GM19463 (cell line): ENCODE results near the gene BEND5.

Experiments used
- ATAC-seq: cut with Tn5 transposase; IDR thresholded peaks from one replicate; pipeline ENCODE4 v1.9.1; 2021; ENCODE audit warnings: mild to moderate bottlenecking, moderate library complexity; ENCODE audit not compliant: unreplicated experiment

The BEND5 gene, protein sequence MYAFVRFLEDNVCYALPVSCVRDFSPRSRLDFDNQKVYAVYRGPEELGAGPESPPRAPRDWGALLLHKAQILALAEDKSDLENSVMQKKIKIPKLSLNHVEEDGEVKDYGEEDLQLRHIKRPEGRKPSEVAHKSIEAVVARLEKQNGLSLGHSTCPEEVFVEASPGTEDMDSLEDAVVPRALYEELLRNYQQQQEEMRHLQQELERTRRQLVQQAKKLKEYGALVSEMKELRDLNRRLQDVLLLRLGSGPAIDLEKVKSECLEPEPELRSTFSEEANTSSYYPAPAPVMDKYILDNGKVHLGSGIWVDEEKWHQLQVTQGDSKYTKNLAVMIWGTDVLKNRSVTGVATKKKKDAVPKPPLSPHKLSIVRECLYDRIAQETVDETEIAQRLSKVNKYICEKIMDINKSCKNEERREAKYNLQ

DNA sequence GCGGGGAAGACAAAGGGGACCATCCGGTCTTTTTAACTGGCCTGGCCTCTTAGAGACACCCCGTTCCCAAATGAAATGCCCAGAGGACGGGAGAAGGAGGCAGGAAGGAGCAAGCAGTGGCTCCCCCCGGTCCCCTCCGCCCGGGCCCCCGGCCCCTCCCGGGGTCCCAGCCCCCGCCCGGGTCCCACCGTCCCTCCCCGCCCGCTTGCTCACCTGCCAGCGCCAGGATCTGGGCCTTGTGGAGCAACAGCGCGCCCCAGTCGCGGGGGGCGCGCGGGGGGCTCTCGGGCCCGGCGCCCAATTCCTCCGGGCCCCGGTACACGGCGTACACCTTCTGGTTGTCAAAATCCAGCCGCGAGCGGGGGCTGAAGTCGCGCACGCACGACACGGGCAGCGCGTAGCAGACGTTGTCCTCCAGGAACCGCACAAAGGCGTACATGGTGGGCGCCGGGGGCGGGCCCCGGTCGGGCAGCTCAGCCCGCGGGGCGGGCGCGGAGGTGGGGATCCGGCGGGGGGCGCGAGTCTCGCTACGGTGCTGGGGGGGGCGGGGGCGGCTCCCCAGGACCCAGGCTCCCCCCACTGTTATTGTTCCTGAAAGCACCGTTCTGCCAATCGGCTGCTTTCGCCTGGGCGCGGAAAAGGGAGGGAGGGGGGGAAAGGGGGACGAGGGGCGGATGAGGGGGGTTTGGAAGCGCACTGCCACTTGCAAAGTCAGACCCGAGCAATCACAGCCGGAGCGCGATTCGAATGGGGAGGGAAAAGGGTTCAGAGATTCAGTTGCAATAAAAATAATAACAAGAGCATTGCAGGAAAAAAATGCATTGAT lies at the start of gene BEND5:
Gene BEND5, minus strand, starts transcription at position 499 of the 826 bp plus-strand sequence. Its CDS starts 60 bp downstream, at position 439.
- no peak for ATAC-seq

DNA sequence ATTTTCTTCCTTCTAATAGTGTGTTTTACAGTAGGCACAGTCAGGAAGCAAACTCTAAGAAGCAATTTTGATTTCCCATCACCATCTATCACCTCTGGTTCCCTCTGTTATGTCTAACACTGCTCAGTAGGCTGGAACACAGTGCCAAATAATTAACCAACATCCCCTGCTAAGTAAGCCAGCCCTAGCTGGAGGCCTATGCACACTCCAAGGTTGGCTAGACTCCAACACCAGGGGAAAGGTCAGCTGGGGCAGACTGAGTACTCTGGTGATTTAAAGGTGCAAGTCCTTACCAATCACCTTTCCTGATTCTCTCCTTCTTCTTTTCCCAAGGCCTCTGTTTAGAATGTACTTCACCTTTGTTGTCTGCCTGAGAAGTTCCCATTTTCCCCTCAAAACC lies 46.5 kb upstream of the BEND5 start:
- no peak for ATAC-seq

DNA sequence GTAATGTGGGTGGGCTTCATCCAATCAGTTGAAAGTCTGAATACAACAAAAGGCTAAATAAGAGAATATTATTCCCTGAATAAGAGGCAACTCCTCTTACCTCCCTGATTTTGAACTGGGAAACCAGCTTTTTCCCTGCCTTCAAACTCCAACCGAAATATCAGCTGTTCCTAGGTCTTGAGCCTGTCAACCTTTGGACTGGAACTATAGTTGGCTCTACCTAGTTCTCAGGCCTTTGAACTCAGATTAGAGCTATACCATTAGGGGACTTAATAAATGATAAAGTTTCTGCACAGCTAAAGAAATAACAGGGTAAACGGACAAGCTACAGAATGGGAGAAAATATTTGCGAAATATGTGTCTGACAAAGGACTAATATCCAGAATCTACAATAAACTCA lies 43.8 kb upstream of the BEND5 start:
- no peak for ATAC-seq

DNA sequence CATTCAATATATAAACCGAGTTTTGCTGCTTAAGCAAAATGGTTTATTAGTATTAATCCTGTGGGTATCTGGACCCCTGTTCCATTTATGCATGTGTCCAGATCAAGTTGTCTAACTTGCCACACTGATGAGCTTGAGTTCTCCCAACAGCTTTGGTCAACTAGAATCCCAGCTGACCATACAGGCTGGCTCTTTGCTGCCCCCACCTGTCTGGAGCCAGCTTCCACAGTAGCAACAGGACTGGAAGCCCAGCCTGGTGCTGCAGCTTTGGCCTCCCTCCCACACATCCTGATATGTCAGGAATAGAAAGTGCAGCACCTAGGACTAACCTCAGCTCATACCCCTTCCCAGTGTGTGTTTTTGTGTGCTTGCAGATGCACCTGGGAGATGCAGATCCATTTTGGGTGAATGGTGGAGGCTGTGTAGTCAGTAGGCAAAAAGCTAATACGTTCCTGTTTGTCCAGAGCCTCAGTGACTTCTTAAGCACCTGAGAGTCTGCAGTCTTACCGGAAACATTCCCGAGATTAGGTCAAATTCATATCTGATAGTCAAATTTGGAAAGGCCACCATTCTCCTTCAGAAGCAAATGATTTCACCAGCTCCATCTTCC lies 40.9 kb upstream of the BEND5 start:
- ATAC-seq: peak; percentile 63

DNA sequence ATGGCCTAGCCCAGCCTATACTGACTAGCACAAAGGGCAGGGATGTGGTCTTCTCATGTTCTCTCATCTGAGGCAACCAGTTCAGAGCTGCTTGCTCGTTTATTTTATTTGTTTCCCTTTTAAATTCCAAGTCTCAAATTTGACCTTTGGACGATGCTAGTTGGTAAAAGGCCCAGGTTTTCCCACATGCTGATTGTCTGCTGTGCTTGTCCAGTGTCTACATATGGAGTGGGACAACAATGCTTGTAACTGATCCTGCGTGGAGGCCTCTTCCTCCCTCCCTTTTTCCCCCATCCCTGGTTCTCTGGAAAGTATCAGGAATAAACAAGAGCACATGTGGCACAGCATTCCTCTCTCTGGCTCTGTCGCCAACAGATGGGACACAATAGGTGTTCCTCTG lies 34.0 kb upstream of the BEND5 start:
- no peak for ATAC-seq

DNA sequence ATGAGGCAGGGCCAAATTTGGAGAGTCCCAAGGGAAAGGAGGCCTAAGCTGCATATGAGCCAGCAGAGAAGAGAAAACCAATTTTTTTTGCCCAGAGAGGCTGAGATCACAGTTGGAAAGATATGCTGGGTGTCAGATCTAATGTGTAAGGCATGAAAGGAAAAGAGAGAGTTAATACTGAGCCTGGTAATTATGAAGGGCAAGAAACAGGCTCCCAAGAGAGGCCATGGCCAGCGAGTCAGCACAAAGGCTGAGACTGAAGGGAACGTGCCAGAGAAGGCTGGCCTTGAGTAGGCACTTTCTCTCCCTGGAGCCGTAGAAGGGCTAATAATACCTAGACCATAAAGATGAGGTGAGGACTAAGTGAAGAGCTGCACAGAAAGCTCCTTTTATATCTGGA lies 31.8 kb upstream of the BEND5 start:
- no peak for ATAC-seq

DNA sequence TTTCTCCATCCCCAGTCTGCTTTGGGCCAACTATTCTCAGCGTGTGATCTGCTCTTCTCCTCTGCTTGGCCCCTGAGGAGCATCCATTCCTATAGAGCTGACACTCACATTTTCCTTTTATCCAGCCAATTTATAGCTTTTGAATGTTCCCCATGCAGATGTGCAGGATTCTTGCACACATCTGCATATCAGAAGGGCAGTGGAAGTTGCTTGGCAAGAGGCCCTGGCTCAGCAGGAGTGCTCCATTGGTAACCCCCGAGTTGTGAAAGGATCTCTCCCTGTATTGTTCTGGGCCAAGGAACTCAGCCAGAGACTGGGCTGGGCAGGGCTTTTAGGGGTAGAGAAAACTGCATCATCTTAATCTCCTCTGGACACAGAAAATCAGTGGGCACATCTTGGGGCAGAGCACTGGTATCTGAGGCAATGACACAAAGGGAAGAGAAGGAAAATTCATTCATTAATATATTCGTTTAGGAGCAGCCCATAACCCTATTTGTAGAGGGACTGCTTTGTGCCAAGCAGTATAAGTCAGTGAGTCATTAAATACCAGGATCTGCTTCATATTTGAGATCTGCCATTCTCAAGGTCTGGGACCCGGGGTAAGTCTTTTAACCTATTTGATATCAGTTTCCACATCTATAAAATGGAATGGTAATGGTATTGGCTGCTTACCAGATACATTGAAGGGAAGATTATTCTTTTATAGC lies 31.0 kb upstream of the BEND5 start:
- ATAC-seq: no peak

DNA sequence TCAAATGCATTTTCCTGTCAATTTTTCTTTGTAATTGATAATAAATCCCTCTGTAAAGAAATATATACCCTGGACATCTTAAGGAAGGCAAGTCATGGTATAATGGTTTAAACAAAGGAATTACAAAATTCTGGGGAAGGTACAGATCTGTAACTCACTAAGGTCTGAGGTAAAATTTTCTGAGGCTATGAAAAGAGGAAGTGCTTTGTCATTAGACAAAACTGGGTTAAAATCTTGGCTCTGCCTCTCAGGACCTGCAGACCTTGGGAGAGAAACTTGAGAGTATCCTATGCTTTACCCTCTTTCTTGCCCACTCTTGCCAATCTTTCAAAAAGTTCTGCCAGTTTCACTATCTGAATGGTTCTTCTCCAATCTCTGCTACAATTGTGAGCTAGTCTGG lies 26.8 kb upstream of the BEND5 start:
- ATAC-seq: no peak

DNA sequence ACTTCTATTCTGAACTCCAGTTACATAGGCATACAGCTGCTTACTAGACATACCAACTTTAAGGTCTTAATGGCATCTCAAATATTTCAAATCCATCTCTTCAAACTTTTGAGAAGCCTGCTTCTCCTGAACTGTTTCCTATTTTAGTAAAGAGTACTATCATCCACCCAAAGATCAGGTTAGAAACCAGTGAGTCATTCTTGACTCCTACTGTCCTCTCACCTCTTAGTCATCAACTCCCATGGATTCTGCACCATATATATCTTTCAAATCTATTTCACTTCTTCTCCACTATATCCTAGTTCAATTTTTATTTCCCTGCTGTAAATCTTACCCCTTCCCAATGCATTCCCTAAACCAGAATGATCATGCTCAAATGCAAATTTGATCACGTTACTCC lies 18.1 kb upstream of the BEND5 start:
- no peak for ATAC-seq

DNA sequence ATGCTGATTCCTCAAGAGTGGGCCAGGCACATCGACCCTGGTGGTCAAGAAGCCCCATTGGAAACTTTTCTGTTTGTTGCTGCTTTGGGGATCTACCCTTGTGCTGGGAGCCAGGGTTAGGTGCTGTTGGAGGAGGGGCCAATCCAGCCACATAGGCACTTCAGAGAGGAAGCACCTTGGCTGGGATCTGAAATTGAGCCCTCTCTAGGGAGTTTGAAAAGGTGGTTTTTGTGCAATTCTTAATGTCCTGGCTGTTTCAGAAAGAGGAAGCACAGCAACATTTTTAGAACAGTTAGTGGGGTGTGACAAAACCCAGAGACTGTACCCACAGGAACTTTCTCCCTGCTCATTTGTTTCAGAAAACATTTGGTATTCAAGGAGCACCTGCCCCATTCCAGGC lies 17.2 kb upstream of the BEND5 start:
- peak; percentile 83 for ATAC-seq

DNA sequence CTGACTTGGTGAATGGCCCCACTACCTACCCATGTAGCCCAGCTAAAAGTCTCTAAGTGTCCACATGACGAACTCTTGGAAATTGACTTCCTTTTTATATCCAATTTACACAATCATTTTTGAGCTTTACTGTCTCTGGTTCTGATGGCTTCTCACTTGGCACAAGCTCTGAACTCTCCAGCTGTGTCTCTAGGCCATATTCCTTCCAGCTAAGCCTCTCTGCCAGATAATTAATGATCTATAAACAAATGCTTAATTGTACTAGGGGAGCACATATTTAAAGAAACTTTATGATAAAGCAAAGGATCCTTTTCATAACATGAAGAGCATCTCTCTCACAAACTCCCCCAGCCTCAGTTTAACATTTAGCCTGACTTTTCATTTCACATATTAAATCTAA lies 16.3 kb upstream of the BEND5 start:
- no peak for ATAC-seq

DNA sequence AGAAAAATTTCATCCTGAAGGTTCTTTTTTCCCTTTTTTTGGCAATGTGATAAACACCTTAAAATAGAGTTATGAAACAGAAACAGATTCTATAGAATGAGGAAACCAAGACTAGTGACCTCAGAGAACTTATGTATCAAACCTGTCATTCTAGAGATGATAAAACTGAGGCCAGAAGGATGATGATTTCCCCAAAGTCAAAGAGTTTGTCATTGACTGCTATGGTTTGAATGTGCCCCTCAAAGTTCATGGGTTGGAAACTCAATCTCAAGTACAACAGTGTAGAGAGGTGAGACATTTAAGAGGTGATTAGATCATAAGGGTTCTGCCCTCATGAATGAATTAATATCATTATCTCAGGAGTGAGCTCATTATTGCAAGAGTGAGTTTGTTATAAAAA lies 13.7 kb upstream of the BEND5 start:
- no peak for ATAC-seq

DNA sequence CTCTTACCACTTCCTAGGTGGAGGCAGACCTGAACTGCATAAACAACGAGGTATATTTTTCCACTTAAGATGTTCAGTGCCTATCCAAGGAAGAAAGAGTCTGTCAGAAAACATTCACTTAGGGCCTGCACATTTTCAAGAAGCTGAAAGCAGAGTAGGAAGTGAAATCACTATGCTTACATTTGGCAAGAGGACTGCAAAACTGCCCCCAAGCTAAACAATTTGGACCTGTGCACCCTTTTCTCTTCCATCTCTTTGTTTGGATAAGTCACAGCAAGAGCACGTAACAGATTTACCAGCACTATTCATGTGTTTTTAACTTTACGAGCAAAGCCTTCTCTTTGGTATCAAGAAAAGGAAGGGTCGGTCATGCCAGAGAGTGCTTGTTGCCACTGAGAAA lies 13.2 kb upstream of the BEND5 start:
- ATAC-seq: no peak

DNA sequence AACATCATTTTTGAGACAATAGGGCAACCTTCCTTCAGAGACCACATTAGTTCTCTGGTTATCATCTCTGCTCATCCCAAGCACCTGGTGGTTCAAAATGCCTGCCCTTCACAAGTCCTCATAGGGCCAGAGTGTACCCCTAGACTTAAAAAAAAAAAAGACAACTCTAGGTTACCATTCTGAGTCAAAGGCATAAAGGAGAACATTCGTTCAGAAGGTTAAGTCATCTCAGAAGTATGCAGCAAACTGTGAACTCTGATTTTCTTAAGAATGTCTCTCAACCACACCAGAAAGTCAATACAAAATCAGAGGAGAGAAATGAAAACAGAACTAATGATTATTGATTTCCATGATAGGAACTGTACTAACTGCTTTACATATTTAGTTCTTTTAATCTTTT lies 9.2 kb upstream of the BEND5 start:
- no peak for ATAC-seq

DNA sequence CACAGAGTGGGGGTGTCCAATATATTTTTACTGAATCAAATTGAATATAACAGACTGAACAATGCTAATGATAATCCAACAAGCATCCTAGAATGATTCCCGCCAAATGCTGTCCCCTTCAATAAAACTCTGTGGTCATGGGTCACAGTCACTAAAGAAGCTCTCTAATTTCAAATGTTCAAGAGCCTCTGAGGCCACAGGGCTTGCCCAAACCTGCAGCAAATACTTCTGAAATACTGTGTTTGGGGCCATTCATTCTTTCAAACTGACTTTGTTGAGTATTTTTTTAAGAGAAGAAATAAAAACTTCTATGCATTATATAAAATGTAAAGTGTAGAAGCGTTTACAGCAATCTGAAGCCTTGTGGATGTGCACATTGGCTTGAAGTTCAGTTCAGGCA lies 7.6 kb upstream of the BEND5 start:
- ATAC-seq: no peak

DNA sequence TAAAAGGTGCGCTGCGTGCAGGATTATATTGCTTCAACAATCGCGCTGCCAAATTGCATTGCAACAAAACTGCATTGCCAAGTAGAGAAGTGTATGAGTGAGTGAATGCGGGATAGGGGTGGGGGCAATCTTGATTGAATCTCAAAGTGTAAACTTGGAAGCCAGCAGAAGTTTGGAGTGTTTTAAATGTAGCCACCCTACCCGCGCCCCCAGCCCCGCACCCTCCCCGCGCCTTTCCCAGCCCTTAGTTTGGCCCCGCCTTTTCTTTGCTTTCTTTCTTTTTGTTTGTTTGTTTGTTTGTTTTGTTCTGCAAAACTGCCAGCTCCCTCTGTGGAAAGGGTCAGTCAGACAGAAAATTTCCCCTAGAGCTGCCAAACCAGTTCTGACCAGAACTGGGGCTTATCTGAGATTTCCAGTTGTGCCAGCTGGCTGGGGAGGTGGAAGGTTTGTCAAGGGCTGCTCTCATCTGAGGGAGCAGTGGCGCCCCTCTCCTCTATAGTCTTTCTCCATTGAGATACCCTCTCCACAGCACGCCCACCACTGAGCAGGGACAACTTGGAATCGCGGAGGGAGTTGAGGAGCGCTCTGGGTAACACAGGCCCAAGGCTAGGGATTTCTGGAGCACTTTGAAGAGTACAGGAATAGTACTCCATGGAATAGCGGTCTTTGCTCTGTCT lies 666 bp upstream of the BEND5 start:
- no peak for ATAC-seq

DNA sequence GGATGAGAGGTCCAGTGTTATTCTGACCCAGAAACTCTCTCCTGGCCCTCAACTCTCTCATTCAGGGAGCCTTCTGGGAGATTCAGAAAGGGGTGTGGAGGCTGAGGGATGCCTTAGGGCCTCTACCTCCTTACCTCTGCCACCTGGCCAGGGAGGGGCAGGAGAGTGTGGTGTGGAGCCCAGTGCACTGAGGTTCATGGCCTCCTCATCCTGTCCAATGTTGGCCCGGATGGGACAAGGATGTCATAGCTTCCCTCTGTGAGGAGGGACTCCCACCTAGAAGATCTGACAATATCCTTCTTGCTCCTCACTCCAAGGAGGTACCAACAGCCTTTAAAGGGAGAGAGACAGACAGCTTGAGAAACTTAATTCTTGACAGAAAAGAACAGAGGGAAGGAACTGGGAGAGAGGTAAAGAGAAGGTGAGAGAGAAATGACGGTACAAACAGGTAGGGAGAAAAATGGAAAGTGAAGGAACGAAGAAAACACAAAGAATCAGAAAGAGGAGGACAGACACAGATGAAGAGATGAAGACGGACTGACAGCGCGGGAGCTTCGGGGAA lies 779 bp downstream of the BEND5 start:
- ATAC-seq: no peak

DNA sequence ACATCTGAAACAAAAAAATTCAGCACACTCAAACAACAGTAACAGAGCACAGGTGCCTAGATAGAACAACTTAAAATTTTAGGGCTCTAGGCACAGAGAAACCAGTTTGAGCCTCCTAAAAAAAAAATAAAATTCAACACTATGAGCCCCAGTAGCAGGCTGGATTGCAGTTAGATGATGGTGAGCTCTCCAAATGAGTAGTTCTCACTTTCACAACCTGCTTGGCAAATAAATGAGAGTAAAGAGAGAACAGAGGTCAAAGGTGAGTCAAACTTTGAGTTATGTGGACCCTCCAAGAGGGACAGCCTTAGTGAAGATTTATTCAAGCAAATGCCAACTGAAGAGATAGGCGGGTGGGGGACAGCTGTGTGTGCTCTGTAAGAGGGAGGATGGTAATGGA lies 3.6 kb downstream of the BEND5 start:
- peak; percentile 61 for ATAC-seq

DNA sequence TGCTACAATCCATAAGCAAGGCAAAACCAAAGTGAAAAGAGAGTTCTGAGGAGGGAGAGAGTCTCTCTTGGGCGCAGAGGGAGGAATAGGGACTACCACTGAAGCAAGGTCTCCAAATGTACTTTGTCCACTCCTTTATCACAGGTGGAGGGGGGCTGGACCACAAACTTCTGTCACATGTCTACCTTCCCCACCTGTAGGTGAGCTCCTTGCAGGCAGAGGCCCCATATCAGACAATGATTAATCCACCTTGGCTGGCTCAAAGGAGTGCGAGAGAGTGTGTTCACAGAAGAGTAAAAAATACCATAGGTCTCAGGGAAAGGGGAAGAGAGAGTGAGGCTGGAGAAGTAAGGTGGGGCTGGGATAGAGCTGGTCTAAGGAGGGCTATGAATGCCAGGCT lies 4.5 kb downstream of the BEND5 start:
- ATAC-seq: no peak

DNA sequence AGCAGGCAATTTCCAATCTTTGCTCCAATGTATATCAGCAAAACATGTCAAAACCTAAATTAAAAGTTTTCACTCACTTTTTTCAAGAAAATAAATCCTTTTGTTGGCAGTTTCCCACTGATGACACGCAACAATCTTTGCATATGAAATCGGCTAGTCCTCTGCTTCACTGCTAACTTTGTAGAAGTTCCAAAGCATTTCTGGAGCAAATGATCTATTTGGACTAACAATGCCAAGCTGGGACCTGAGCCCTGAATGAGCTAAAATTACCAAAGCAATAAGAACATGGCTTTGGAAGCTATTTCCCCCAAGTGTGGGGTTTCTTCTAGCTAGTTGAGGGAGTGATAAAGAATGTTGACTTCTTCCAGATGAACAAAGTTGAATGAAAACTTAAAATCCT lies 5.1 kb downstream of the BEND5 start:
- ATAC-seq: no peak
